Ovary (tissue), 3 donors: Measurements from ENCODE around the gene ZNF724.

Source experiments
- EP300 ChIP-seq: sonication (generic); formaldehyde crosslinking; IDR thresholded peaks from one replicate; pipeline ENCODE4 v1.6.1; 2017; ENCODE audit warnings: antibody characterized with exemption
- POLR2A ChIP-seq: fragments of 450-650 bp; IDR thresholded peaks from one replicate; pipeline ENCODE4 v1.6.1; 2017; ENCODE audit warnings: antibody characterized with exemption, mild to moderate bottlenecking, moderate library complexity
- TF ChIP-seq, protein P1 (sequence below), 3 donors: fragments of 450-650 bp in 2 of 3; fragments of 200-600 bp in 1 of 3; IDR thresholded peaks; one replicate each; pipeline versions ENCODE4 v1.5.1 to v1.8.0; 2016 to 2022; ENCODE audit warnings: antibody characterized with exemption in 3 of 3, mild to moderate bottlenecking in 1 of 3
- donor health status: DM: no; HTN: no; CAD: no.

DNA sequence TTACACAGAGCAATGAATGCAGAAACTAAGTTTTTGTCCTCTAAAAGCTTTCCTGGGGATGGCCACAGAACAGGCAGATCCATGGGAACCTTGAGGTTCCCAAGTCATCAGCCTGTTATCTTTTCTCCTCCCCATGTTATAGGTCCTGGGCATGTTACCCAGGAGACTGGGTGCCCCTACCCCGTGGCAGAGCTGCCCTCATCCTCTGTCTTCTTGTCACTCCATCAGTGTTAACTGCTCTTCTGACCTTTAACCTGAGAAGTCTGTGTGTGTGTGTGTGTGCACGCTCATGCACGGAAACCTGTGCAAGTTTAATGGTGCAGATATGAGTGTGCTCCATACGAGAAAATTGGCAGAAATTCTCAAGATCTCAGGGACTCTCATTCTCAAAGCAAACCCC lies 43.9 kb upstream of the ZNF724 start:
- TF ChIP-seq, protein P1, sequence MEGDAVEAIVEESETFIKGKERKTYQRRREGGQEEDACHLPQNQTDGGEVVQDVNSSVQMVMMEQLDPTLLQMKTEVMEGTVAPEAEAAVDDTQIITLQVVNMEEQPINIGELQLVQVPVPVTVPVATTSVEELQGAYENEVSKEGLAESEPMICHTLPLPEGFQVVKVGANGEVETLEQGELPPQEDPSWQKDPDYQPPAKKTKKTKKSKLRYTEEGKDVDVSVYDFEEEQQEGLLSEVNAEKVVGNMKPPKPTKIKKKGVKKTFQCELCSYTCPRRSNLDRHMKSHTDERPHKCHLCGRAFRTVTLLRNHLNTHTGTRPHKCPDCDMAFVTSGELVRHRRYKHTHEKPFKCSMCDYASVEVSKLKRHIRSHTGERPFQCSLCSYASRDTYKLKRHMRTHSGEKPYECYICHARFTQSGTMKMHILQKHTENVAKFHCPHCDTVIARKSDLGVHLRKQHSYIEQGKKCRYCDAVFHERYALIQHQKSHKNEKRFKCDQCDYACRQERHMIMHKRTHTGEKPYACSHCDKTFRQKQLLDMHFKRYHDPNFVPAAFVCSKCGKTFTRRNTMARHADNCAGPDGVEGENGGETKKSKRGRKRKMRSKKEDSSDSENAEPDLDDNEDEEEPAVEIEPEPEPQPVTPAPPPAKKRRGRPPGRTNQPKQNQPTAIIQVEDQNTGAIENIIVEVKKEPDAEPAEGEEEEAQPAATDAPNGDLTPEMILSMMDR (IDR thresholded peaks at IDR 0.05): no peak
- TF ChIP-seq EP300 (no peak), POLR2A (no peak)
